Measurements from ENCODE around the gene ELFN2. TPM values are rescaled to one million over a fixed set of nuclear protein-coding genes. Genes with fewer than 3 reads are reported as not detected.

The ELFN2 gene
- total RNA-seq, 2 donors from 2014 or later = 1.6 TPM; not detected in 1

GRCh38 chr22:37335806-37336199 is 91.5 kb downstream of the ELFN2 start:
- H3K36me3 ChIP-seq (replicated peaks in 1 of 2; ENCODE audit: insufficient read depth in 1 of 2, low read depth in 2 of 2) = no peaks in the 10 kb centered on the region
- H3K9me3 ChIP-seq = no peaks in the 10 kb centered on the region
- no peak for DNase-seq
- peaks cover 8% of the 10 kb centered on the region for H3K4me1 ChIP-seq
- no peak for ATAC-seq
- H3K4me3 ChIP-seq = no peak overlapping the region
- intact Hi-C loops (cut with DNase I) = no loop called here
- no peak overlapping the region for H3K27ac ChIP-seq
- 30 to 36% methylated on average over 7 of the region's 7 CpGs for WGBS, 2 donors
- H3K27me3 ChIP-seq = peaks cover 0 to 15% of the 10 kb centered on the region in 2 donors
- no peak for TF ChIP-seq POLR2A (IDR thresholded peaks at IDR 0.05)

GRCh38 chr22:37334859-37335805 is 92.1 kb downstream of the ELFN2 start:
- no peak overlapping the region for H3K27ac ChIP-seq
- DNase-seq = no peak
- TF ChIP-seq POLR2A (IDR thresholded peaks at IDR 0.05) (no peak), CTCF (IDR thresholded peaks at IDR 0.05) (no peak)
- H3K9me3 ChIP-seq = no peaks in the 10 kb centered on the region
- no peak overlapping the region for H3K4me3 ChIP-seq
- WGBS, 2 donors = 12 to 16% methylated on average over 36 to 50 of the region's 50 CpGs
- ATAC-seq = no peak
- intact Hi-C loops (cut with DNase I) = no loop called here
- peaks cover 8% of the 10 kb centered on the region for H3K4me1 ChIP-seq
- H3K27me3 ChIP-seq = peaks cover 0 to 15% of the 10 kb centered on the region in 2 donors
- no peaks in the 10 kb centered on the region for H3K36me3 ChIP-seq (replicated peaks in 1 of 2; ENCODE audit: insufficient read depth in 1 of 2, low read depth in 2 of 2)

- Histone ChIP-seq H3K36me3 (replicated peaks in 1 of 2; ENCODE audit: insufficient read depth in 1 of 2, low read depth in 2 of 2) (no peaks in the 10 kb centered on the region), H3K4me1 (peaks cover 8% of the 10 kb centered on the region), H3K9me3 (no peaks in the 10 kb centered on the region), H3K27me3 (peaks cover 0 to 15% of the 10 kb centered on the region in 2 donors), H3K4me3 (no peak overlapping the region), H3K27ac (no peak overlapping the region)
- TF ChIP-seq CTCF (IDR thresholded peaks at IDR 0.05) (no peak), POLR2A (IDR thresholded peaks at IDR 0.05) (no peak)
- 2 to 5% methylated on average over 8 to 42 of the region's 42 CpGs for WGBS, 2 donors
- no peak for DNase-seq
- intact Hi-C loops (cut with DNase I) = no loop called here
- no peak for ATAC-seq
Observed at GRCh38 chr22:37334461-37334858, 92.8 kb downstream of the ELFN2 start.

GRCh38 chr22:37333724-37334460 is 93.4 kb downstream of the ELFN2 start:
- Histone ChIP-seq H3K4me3 (no peak overlapping the region), H3K9me3 (no peaks in the 10 kb centered on the region), H3K27ac (no peak overlapping the region), H3K27me3 (peaks cover 0 to 15% of the 10 kb centered on the region in 2 donors), H3K4me1 (peaks cover 8% of the 10 kb centered on the region), H3K36me3 (replicated peaks in 1 of 2; ENCODE audit: insufficient read depth in 1 of 2, low read depth in 2 of 2) (no peaks in the 10 kb centered on the region)
- DNase-seq (no peak), ATAC-seq (no peak)
- TF ChIP-seq CTCF (IDR thresholded peaks at IDR 0.05) = no peak
- no peak for TF ChIP-seq POLR2A (IDR thresholded peaks at IDR 0.05)
- intact Hi-C loops (cut with DNase I) = no loop called here
- WGBS, 2 donors = 46 to 59% methylated on average over 9 to 11 of the region's 11 CpGs

- Histone ChIP-seq H3K4me3 (no peak overlapping the region), H3K36me3 (replicated peaks in 1 of 2; ENCODE audit: insufficient read depth in 1 of 2, low read depth in 2 of 2) (no peaks in the 10 kb centered on the region), H3K9me3 (no peaks in the 10 kb centered on the region), H3K27ac (no peak overlapping the region), H3K27me3 (peaks cover 0 to 15% of the 10 kb centered on the region in 2 donors), H3K4me1 (peaks cover 14% of the 10 kb centered on the region)
- intact Hi-C loops (cut with DNase I) = no loop called here
- no peak for DNase-seq
- no peak for TF ChIP-seq POLR2A (IDR thresholded peaks at IDR 0.05)
- no peak for TF ChIP-seq CTCF (IDR thresholded peaks at IDR 0.05)
- no peak for ATAC-seq
- 52 to 55% methylated on average over 5 to 9 of the region's 9 CpGs for WGBS, 2 donors
Observed at GRCh38 chr22:37331856-37332536, 95.3 kb downstream of the ELFN2 start.
